ENCODE data around the gene EXOSC2.

GRCh38 chr9:130669965-130670364, 23.6 kb upstream of the EXOSC2 start:
- TF ChIP-seq CTCF (IDR thresholded peaks at IDR 0.05; ENCODE audit: low read depth, low read length) (no peak), EZH2phosphoT487 (IDR thresholded peaks at IDR 0.05; ENCODE audit: low read depth) (no peak)
